ENCODE measurements around the gene RP9. TPM values are rescaled to one million over a fixed set of nuclear protein-coding genes. Genes with fewer than 3 reads are reported as not detected.
A peak's percentile ranks its signal among the peaks of the same experiment; 100 is the strongest.

RP9 gene
- total RNA-seq, 1 donor from 2014 or later = 29.6 TPM

DNA sequence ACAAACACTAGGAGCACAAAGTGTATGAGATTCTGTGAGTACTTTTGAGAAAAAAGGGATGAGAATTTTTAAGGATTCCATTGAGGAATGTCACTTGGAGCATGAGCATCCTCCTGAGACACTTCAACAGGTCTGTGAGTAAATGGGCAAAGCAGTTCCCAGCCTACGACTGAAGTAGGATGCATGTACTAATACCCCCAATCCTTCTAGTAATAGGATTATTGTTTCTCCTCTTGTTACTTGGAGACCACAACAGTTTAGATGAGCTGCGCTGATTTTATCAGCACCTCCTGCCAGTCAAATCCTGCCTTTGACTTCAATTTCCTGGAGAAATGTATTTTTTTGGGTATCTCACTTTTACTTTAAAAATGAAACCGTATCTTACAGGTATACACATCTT is 21.0 kb upstream of the RP9 start:
- TF ChIP-seq, protein P1, sequence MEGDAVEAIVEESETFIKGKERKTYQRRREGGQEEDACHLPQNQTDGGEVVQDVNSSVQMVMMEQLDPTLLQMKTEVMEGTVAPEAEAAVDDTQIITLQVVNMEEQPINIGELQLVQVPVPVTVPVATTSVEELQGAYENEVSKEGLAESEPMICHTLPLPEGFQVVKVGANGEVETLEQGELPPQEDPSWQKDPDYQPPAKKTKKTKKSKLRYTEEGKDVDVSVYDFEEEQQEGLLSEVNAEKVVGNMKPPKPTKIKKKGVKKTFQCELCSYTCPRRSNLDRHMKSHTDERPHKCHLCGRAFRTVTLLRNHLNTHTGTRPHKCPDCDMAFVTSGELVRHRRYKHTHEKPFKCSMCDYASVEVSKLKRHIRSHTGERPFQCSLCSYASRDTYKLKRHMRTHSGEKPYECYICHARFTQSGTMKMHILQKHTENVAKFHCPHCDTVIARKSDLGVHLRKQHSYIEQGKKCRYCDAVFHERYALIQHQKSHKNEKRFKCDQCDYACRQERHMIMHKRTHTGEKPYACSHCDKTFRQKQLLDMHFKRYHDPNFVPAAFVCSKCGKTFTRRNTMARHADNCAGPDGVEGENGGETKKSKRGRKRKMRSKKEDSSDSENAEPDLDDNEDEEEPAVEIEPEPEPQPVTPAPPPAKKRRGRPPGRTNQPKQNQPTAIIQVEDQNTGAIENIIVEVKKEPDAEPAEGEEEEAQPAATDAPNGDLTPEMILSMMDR (IDR thresholded peaks at IDR 0.05) = no peak
- ChIA-PET CTCF (interaction anchor here (2.2 kb wide), 1 partner anchor 21 kb away, joined by 12 read pairs; the partner anchor contains the start of gene RP9), POLR2A (no interaction called here)
- Mint-ChIP-seq H3K4me1 (peaks cover 18% of the 10 kb centered on the region), H3K9me3 (no peaks in the 10 kb centered on the region), H3K36me3 (ENCODE audit: low read depth) (peaks cover 6% of the 10 kb centered on the region), H3K27me3 (no peaks in the 10 kb centered on the region), H3K4me3 (peak overlapping the region; percentile 94), H3K27ac (peak overlapping the region; percentile 92)
- intact Hi-C loops (cut with micrococcal nuclease) = no loop called here
- ATAC-seq (ENCODE audit: low read depth) = no peak
- DNase-seq = no peak

DNA sequence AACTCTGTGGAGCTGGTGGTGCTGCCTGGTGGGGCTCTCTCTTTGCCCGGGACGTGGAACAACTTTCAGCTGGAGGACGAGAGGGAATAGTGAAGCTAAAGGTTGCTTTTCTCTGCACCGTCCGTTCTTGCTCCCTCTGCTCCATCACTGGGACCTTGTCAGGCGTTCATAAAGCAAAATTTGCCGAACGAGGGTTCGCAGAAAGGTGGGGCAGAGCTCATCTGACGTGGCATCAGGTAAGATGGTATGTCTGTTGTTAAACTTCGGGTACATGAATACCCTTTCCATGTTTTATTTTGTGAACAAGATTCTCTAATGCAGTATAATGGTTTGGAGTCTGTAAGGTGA is 20.6 kb upstream of the RP9 start:
- Mint-ChIP-seq H3K27ac (peak overlapping the region; percentile 92), H3K27me3 (no peaks in the 10 kb centered on the region), H3K4me3 (peak overlapping the region; percentile 94), H3K9me3 (no peaks in the 10 kb centered on the region), H3K4me1 (peaks cover 18% of the 10 kb centered on the region), H3K36me3 (ENCODE audit: low read depth) (peaks cover 6% of the 10 kb centered on the region)
- no peak for ATAC-seq (ENCODE audit: low read depth)
- TF ChIP-seq, protein P1 (IDR thresholded peaks at IDR 0.05) = no peak
- DNase-seq = no peak
- intact Hi-C loops (cut with micrococcal nuclease) = loop anchor here (1.0 to 2.0 kb wide), 6 partner anchors 20 to 1908 kb away; partner anchors contain the start of genes AVL9, DPY19L1, LSM5 and NT5C3A
- ChIA-PET POLR2A (no interaction called here), CTCF (interaction anchor here (2.2 kb wide), 1 partner anchor 21 kb away, joined by 12 read pairs; the partner anchor contains the start of gene RP9)

DNA sequence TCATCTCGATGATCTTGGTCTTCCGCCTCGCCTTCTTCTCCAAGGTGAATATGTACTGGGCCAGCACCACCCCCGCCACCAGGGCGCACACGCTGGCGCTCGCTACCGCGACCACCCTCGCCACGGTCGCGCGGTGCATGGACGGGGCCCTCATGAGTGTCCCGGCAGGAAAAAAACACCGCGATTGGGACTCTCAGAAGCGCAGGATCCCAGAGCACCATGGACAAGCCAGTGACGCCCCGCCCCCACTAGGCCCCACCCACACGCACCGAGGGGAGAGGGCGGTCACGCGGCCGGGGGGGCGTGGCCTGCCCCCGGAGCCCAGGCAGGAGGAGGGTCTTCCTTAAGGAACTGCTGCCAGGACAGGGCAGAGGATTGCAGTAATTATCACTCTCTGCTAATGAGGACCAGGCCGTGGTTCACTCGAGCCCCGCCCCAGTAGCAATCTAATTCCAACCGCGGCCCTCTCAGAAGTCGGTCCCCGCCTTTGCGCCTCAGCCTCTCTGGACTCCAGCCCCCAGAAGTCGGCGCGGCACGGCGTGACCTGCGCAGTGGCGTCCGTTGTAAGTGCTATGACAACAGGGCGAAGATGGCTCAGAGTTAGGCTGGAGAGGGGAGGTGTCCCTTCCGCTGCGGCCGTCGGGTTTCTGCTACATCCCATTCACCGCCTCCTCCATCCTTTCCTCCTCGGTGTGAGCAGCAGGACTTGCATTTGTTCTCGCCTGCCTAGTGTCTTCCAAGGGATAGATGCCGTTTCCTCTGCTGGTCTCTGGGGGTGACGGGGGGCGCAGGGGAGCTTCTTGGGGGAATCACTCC is 20.0 kb upstream of the RP9 start, which contains the start of gene BBS9:
BBS9 (plus strand) TSS at position 575 of the 816 bp plus-strand sequence. CDS start 16,689 bp downstream, outside the sequence.
- Mint-ChIP-seq H3K27me3 (no peaks in the 10 kb centered on the region), H3K27ac (peak within 1 kb of the TSS; percentile 92), H3K4me1 (peaks cover 18% of the 10 kb centered on the region), H3K9me3 (no peaks in the 10 kb centered on the region), H3K4me3 (peak within 1 kb of the TSS; percentile 94), H3K36me3 (ENCODE audit: low read depth) (peaks cover 6% of the 10 kb centered on the region)
- intact Hi-C loops (cut with micrococcal nuclease) = loop anchor here (1.0 to 2.0 kb wide), 6 partner anchors 20 to 1908 kb away; partner anchors contain the start of genes AVL9, DPY19L1, LSM5 and NT5C3A
- ATAC-seq (ENCODE audit: low read depth) = peak; percentile 92
- CTCF ChIA-PET = interaction anchor here (2.2 kb wide), 1 partner anchor 20 kb away, joined by 12 read pairs; the partner anchor contains the start of gene RP9
- TF ChIP-seq, protein P1 (IDR thresholded peaks at IDR 0.05) = no peak
- POLR2A ChIA-PET = interaction anchor here (0.6 to 1.5 kb wide), 2 partner anchors 20 to 22 kb away, joined by 3 to 8 read pairs; partner anchors contain the start of gene RP9
- peak; percentile 90 for DNase-seq

DNA sequence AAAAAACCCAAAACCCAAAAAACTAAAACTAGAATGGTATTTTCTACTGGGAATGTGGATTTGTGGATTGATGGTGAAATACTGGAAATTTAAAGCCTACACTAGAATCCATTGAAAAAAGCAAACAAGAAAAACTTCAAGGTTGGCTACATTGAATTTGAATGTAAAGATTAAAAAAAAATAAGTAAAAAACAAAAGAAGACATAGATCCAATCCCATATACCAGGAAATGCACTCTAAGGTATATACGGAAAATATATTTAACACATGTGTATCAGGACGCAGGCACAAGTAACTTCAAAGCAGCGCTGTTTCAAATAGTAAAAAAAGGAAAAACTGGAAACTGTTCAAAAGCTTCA is 19.4 kb upstream of the RP9 start:
- H3K27ac Mint-ChIP-seq = peak overlapping the region; percentile 92
- H3K4me1 Mint-ChIP-seq = peaks cover 18% of the 10 kb centered on the region
- H3K4me3 Mint-ChIP-seq = peak overlapping the region; percentile 94
- H3K9me3 Mint-ChIP-seq = no peaks in the 10 kb centered on the region
- CTCF ChIA-PET = interaction anchor here (2.2 kb wide), 1 partner anchor 19 kb away, joined by 12 read pairs; the partner anchor contains the start of gene RP9
- intact Hi-C loops (cut with micrococcal nuclease) = loop anchor here (2.0 kb wide), 1 partner anchor 638 kb away; the partner anchor contains the start of gene LSM5
- TF ChIP-seq, protein P1 (IDR thresholded peaks at IDR 0.05) = no peak
- DNase-seq (no peak), ATAC-seq (ENCODE audit: low read depth) (no peak)
- H3K36me3 Mint-ChIP-seq (ENCODE audit: low read depth) = peaks cover 4% of the 10 kb centered on the region
- POLR2A ChIA-PET = interaction anchor here (0.6 to 1.5 kb wide), 3 partner anchors 19 to 1893 kb away, joined by 3 to 8 read pairs (median 3); partner anchors contain the start of gene RP9
- H3K27me3 Mint-ChIP-seq = no peaks in the 10 kb centered on the region

DNA sequence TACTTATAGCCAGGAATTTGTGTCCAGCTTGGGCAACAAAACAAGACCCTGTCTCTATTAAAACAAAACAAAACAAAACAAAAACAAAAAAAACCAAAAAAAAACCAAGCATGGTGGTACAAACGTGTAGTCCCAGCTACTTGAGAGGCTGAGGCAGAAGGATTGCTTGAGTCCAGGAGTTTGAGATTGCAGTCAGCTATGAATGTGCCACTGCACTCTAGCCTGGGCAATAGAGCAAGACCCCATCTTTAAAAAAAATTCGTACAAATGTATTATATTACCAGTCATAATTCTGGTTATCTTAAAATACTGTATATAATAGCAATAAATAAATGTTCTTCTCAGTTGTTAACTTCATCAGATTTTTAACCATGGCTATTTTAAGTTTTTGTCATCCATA is 17.9 kb upstream of the RP9 start:
- POLR2A ChIA-PET = no interaction called here
- Mint-ChIP-seq H3K4me1 (peaks cover 18% of the 10 kb centered on the region), H3K9me3 (no peaks in the 10 kb centered on the region), H3K27me3 (no peaks in the 10 kb centered on the region), H3K36me3 (ENCODE audit: low read depth) (peaks cover 4% of the 10 kb centered on the region), H3K27ac (no peak overlapping the region), H3K4me3 (no peak overlapping the region)
- TF ChIP-seq, protein P1 (IDR thresholded peaks at IDR 0.05) = no peak
- no peak for DNase-seq
- CTCF ChIA-PET = no interaction called here
- intact Hi-C loops (cut with micrococcal nuclease) = no loop called here
- no peak for ATAC-seq (ENCODE audit: low read depth)

Data from activated B cell treated with CpG ODN at 0.5 μM for 24 hours (primary cell).